Measurements from ENCODE around the gene SLC51B.
"Not testable (repeated sequence)": the region's sequence is repeated elsewhere in the genome, so short reads cannot be mapped to it uniquely, and the experiment has no call there.

DNA sequence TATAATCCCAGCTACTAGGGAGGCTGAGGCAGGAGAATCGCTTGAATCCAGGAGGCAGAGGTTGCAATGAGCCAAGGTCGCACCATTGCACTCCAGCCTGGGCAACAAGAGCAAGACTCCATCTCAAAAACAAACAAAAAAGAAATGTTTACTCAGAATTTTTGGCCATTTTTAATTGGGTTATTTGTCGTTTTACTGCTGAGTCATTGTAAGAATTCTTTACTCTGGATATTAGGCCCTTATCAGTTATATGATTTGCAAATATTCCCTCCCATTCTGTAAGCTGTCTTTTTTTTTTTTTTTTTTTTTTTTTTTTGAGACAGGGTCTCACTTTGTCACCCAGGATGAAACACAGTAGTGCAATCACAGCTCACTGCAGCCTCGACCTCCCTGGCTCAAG, 34.0 kb upstream of the SLC51B start:
- TF ChIP-seq CTCF (IDR thresholded peaks at IDR 0.05; ENCODE audit: low read depth, low read length); EZH2phosphoT487 (IDR thresholded peaks at IDR 0.05; ENCODE audit: low read depth): not testable (repeated sequence)
